Endothelial cell of umbilical vein (primary cell): ENCODE measurements around the gene ADGRE3.

Experiments used
- EZH2 ChIP-seq: IDR thresholded peaks from 2 replicates; pipeline ENCODE4 v1.6.1; 2012; ENCODE audit warnings: borderline replicate concordance, low read depth, mild to moderate bottlenecking, moderate library complexity, low read length, inconsistent platforms; ENCODE audit not compliant: severe bottlenecking
- FOS ChIP-seq: IDR thresholded peaks from 2 replicates; pipeline ENCODE4 v1.6.1; 2011; ENCODE audit warnings: mild to moderate bottlenecking, low read length, moderate library complexity, borderline replicate concordance; ENCODE audit not compliant: insufficient read depth
- JUN ChIP-seq: IDR thresholded peaks from 2 replicates; pipeline ENCODE4 v1.6.1; 2011; ENCODE audit warnings: borderline replicate concordance, low read depth; ENCODE audit not compliant: insufficient read length, insufficient read depth
- MYC ChIP-seq: IDR thresholded peaks from one replicate; pipeline ENCODE4 v1.6.1; 2011; ENCODE audit warnings: mild to moderate bottlenecking, low read depth, low read length
- POLR2A ChIP-seq: IDR thresholded peaks from 2 replicates; pipeline ENCODE4 v1.6.1; 2012; ENCODE audit warnings: low read depth, mild to moderate bottlenecking, control low read depth, low read length
- POLR2AphosphoS5 ChIP-seq: IDR thresholded peaks from 2 replicates; pipeline ENCODE4 v1.6.1; 2012; ENCODE audit warnings: low read depth, mild to moderate bottlenecking, control low read depth, low read length, moderate library complexity; ENCODE audit not compliant: insufficient read depth
- TF ChIP-seq, protein P1 (sequence below), 2 donors: IDR thresholded peaks; 1 replicate in 1 of 2; 2 replicates in 1 of 2; pipeline ENCODE4 v1.5.1; 2011; ENCODE audit warnings: low read length in 2 of 2, mild to moderate bottlenecking in 2 of 2, moderate library complexity in 2 of 2, control low read depth in 1 of 2, inconsistent platforms in 1 of 2, low read depth in 1 of 2; ENCODE audit not compliant: insufficient read depth in 1 of 2; ENCODE audit errors: extremely low read depth in 1 of 2
- TF ChIP-seq, protein P2 (sequence below): IDR thresholded peaks from 2 replicates; pipeline ENCODE4 v1.6.1; 2011; ENCODE audit not compliant: insufficient read depth, insufficient read length

DNA sequence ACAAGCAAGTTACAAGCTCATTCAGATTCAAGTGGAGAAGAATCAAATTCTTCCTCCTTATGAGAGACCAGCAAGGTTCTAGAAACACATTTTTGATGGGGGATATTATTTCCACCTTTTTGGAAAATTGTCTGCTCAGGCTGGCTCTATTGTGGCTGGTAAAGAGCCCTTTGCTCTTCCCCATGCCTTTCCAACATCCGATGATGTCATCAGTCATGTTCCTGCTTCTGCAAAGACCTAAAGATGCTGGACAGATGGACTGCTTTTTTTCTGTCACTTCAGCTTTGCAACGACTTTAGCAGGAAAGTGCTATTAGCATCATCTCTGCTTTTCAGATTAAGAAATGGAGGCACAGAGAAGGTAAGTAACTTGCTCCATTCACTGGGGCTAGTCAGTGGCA, 4.2 kb downstream of the ADGRE3 start:
- TF ChIP-seq, protein P1, sequence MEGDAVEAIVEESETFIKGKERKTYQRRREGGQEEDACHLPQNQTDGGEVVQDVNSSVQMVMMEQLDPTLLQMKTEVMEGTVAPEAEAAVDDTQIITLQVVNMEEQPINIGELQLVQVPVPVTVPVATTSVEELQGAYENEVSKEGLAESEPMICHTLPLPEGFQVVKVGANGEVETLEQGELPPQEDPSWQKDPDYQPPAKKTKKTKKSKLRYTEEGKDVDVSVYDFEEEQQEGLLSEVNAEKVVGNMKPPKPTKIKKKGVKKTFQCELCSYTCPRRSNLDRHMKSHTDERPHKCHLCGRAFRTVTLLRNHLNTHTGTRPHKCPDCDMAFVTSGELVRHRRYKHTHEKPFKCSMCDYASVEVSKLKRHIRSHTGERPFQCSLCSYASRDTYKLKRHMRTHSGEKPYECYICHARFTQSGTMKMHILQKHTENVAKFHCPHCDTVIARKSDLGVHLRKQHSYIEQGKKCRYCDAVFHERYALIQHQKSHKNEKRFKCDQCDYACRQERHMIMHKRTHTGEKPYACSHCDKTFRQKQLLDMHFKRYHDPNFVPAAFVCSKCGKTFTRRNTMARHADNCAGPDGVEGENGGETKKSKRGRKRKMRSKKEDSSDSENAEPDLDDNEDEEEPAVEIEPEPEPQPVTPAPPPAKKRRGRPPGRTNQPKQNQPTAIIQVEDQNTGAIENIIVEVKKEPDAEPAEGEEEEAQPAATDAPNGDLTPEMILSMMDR (IDR thresholded peaks at IDR 0.05; ENCODE audit: extremely low read depth in 1 of 2, insufficient read depth in 1 of 2, low read depth in 1 of 2, low read length in 2 of 2) = no peak
- TF ChIP-seq, protein P2, sequence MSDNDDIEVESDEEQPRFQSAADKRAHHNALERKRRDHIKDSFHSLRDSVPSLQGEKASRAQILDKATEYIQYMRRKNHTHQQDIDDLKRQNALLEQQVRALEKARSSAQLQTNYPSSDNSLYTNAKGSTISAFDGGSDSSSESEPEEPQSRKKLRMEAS = no peak
- TF ChIP-seq POLR2AphosphoS5 = no peak
- no peak for TF ChIP-seq EZH2
- TF ChIP-seq POLR2A = no peak
- TF ChIP-seq MYC = no peak
- TF ChIP-seq JUN = no peak
- no peak for TF ChIP-seq FOS
